ENCODE results near the gene QPRT. TPM values are rescaled to one million over a fixed set of nuclear protein-coding genes. Genes with fewer than 3 reads are reported as not detected.
A peak's percentile ranks its signal among the peaks of the same experiment; 100 is the strongest.

The QPRT gene
- total RNA-seq, 1 donor from 2014 or later, result 49.6 TPM

- Histone ChIP-seq H4K20me1 (ENCODE audit: low read depth) (no peaks in the 10 kb centered on the region), H3K79me2 (ENCODE audit: low read depth) (no peaks in the 10 kb centered on the region), H2AFZ (replicated peaks) (peak overlapping the region; percentile 85), H3K9ac (no peak overlapping the region), H3K9me3 (ENCODE audit: low read depth) (no peaks in the 10 kb centered on the region), H3F3A (ENCODE audit: low read depth) (peaks cover 8% of the 10 kb centered on the region), H3K4me1 (peaks cover 7% of the 10 kb centered on the region), H3K27me3 (no peaks in the 10 kb centered on the region), H3K36me3 (no peaks in the 10 kb centered on the region), H3K4me3 (no peak overlapping the region), H3K27ac (peak overlapping the region; percentile 76), H3K4me2 (no peak overlapping the region)
- DNase-seq (ENCODE audit: low spot score), result no peak
- Mint-ChIP-seq H3K27ac (no peak overlapping the region), H3K9me3 (no peaks in the 10 kb centered on the region), H3K36me3 (no peaks in the 10 kb centered on the region), H3K27me3 (ENCODE audit: insufficient read depth, low read depth) (peaks cover 3% of the 10 kb centered on the region), H3K4me3 (no peak overlapping the region), H3K4me1 (peaks cover 9% of the 10 kb centered on the region)
- no peak for TF ChIP-seq EZH2phosphoT487 (IDR thresholded peaks at IDR 0.05)
- TF ChIP-seq CTCF (IDR thresholded peaks at IDR 0.05), result no peak
- no peak for TF ChIP-seq EZH2 (IDR thresholded peaks at IDR 0.05)
Observed at GRCh38 chr16:29649588-29650494, 29.1 kb upstream of the QPRT start.

GRCh38 chr16:29650771-29651170 is 28.2 kb upstream of the QPRT start:
- no peak overlapping the region for H2AFZ ChIP-seq (replicated peaks)
- no peaks in the 10 kb centered on the region for H3K36me3 ChIP-seq
- no peaks in the 10 kb centered on the region for H3K9me3 Mint-ChIP-seq
- no peak for DNase-seq (ENCODE audit: low spot score)
- H3K79me2 ChIP-seq (ENCODE audit: low read depth), result no peaks in the 10 kb centered on the region
- no peak overlapping the region for H3K4me3 Mint-ChIP-seq
- H3K27me3 ChIP-seq, result no peaks in the 10 kb centered on the region
- peaks cover 12% of the 10 kb centered on the region for H3K4me1 Mint-ChIP-seq
- H3K4me2 ChIP-seq, result no peak overlapping the region
- H3K4me1 ChIP-seq, result peaks cover 7% of the 10 kb centered on the region
- H3K4me3 ChIP-seq, result no peak overlapping the region
- no peak overlapping the region for H3K27ac ChIP-seq
- H3F3A ChIP-seq (ENCODE audit: low read depth), result peaks cover 8% of the 10 kb centered on the region
- no peak overlapping the region for H3K27ac Mint-ChIP-seq
- H3K9ac ChIP-seq, result no peak overlapping the region
- H3K9me3 ChIP-seq (ENCODE audit: low read depth), result no peaks in the 10 kb centered on the region
- H3K36me3 Mint-ChIP-seq, result no peaks in the 10 kb centered on the region
- no peaks in the 10 kb centered on the region for H4K20me1 ChIP-seq (ENCODE audit: low read depth)
- no peak for TF ChIP-seq CTCF (IDR thresholded peaks at IDR 0.05)
- no peak for TF ChIP-seq EZH2 (IDR thresholded peaks at IDR 0.05)
- TF ChIP-seq EZH2phosphoT487 (IDR thresholded peaks at IDR 0.05), result no peak
- H3K27me3 Mint-ChIP-seq (ENCODE audit: insufficient read depth, low read depth), result peaks cover 3% of the 10 kb centered on the region

- Mint-ChIP-seq H3K9me3 (no peaks in the 10 kb centered on the region), H3K4me1 (peaks cover 12% of the 10 kb centered on the region), H3K27ac (no peak overlapping the region), H3K4me3 (no peak overlapping the region), H3K27me3 (ENCODE audit: insufficient read depth, low read depth) (peaks cover 3% of the 10 kb centered on the region), H3K36me3 (no peaks in the 10 kb centered on the region)
- Histone ChIP-seq H3K27me3 (no peaks in the 10 kb centered on the region), H3F3A (ENCODE audit: low read depth) (peaks cover 8% of the 10 kb centered on the region), H3K4me1 (peaks cover 7% of the 10 kb centered on the region), H3K4me3 (no peak overlapping the region), H3K9ac (no peak overlapping the region), H3K4me2 (no peak overlapping the region), H4K20me1 (ENCODE audit: low read depth) (no peaks in the 10 kb centered on the region), H3K79me2 (ENCODE audit: low read depth) (no peaks in the 10 kb centered on the region), H3K27ac (no peak overlapping the region), H3K36me3 (no peaks in the 10 kb centered on the region), H3K9me3 (ENCODE audit: low read depth) (no peaks in the 10 kb centered on the region), H2AFZ (replicated peaks) (no peak overlapping the region)
- DNase-seq (ENCODE audit: low spot score), result no peak
- TF ChIP-seq CTCF (IDR thresholded peaks at IDR 0.05), result no peak
- no peak for TF ChIP-seq EZH2phosphoT487 (IDR thresholded peaks at IDR 0.05)
- no peak for TF ChIP-seq EZH2 (IDR thresholded peaks at IDR 0.05)
Observed at GRCh38 chr16:29651774-29652349, 27.1 kb upstream of the QPRT start.
